ENCODE data around the gene TMEM18. TPM values are rescaled to one million over a fixed set of nuclear protein-coding genes. Genes with fewer than 3 reads are reported as not detected.

Gene TMEM18
- total and polyA plus RNA-seq, 9 of the 15 experiments (the other 6 are each of a cell fraction or from before 2014, with no cell fraction given) = 12.8 to 55.9 (median 21.8) TPM

DNA sequence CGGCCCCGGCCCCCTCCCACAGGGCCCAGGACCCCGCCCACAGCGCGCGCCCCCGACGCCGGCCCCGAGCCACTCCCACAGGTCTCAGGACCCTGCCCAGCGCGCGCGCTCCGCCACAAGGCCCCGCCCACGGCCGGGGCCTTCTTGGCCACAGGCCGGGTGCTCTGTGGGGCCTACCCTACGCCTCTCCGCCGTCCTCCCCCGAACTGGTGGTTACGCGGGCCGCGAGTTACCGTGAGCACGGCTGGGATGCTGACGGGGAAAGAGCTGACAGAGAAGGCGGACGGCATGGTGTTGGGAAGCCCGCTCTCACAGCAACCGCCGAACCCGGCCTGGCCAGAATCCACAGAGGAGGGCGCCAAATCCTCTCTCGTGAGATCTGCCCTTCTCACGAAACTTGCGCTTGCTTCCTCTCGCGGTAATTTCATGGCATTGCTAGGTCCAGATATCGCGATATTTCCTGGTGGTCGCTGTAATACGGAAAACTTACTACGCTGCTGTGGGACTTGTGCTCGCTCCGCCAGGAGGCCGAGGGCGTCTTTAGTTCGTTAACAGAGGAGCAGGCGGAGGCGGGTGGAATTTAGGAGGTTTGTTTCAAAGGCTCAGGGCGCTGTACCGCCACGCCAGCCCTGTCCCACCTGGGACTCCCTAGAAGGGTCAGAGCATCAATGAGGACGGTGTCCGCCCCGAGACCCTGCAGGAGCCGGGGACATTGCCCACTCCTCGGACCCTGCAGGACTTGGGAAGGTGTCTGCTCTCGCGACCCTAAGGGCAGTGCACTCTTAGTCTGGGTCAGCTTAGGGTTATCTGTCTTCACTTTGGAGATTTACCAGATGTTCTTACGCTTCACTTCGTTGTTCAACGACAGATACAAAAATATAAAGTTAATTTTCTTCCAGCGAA is at the start of gene TMEM18 (continued):
- TF ChIP-seq ZZZ3 (IDR thresholded peaks at IDR 0.05) = peak; percentile 99
- peak; percentile 69 for TF ChIP-seq RBM22 (IDR thresholded peaks at IDR 0.05; ENCODE audit: low read depth, low read length, poor library complexity, severe bottlenecking)
- TF ChIP-seq ARID4B (CRISPR knock-in tag; IDR thresholded peaks at IDR 0.05) = peak; percentile 63; the same call in 1 of the 2 replicates
- peak; percentile 70; the same call in 1 of the 2 replicates for TF ChIP-seq GATAD2B (IDR thresholded peaks at IDR 0.05; ENCODE audit: borderline replicate concordance)
- 0 out of 2 replicates have a peak, but pooled peaks have one; percentile 21 for TF ChIP-seq DMBX1 (CRISPR knock-in tag; IDR thresholded peaks at IDR 0.05; ENCODE audit: borderline replicate concordance)
- no peak for TF ChIP-seq ZNF584 (CRISPR knock-in tag; IDR thresholded peaks at IDR 0.05; ENCODE audit: low read depth)
- peak; percentile 73; the same call in 1 of the 2 replicates for TF ChIP-seq GTF2F1 (IDR thresholded peaks at IDR 0.05; ENCODE audit: low read depth, low read length)
- no peak for TF ChIP-seq FOXO4 (CRISPR knock-in tag; IDR thresholded peaks at IDR 0.05)
- TF ChIP-seq CTCF (IDR thresholded peaks at IDR 0.05 in 2 of 3, conservative IDR thresholded peaks at IDR 0.05 in 1 of 3; ENCODE audit: insufficient read depth in 2 of 3, low read depth in 1 of 3, low read length in 3 of 3) = peak; percentile 25 to 49 (median 41); a peak in 4 of 6 replicates
- TF ChIP-seq SUPT5H (IDR thresholded peaks at IDR 0.05) = peak; percentile 96
- TF ChIP-seq ATF3 (IDR thresholded peaks at IDR 0.05) = 0 out of 2 replicates have a peak, but pooled peaks have one; percentile 8
- TF ChIP-seq ATF3 (CRISPR knock-in tag; conservative IDR thresholded peaks at IDR 0.05) = no peak
- no peak for TF ChIP-seq DNMT1 (IDR thresholded peaks at IDR 0.05)
- TF ChIP-seq NFIX (CRISPR knock-in tag; IDR thresholded peaks at IDR 0.05; ENCODE audit: low read depth) = peak; percentile 71
- no peak; the same call in 1 of the 2 replicates for TF ChIP-seq FOXM1 (IDR thresholded peaks at IDR 0.05; ENCODE audit: low read depth)
- peak; percentile 73; the same call in 1 of the 2 replicates for TF ChIP-seq FOXM1 (CRISPR knock-in tag; IDR thresholded peaks at IDR 0.05; ENCODE audit: low read depth)

Data from K562 (cell line).